HTR-8/SVneo (cell line): ENCODE results near the gene MGMT.

Experiments
- DNase-seq: peaks from one replicate; pipeline ENCODE4 v3.0.0; 2011; ENCODE audit warnings: low spot score, mixed read lengths; ENCODE audit not compliant: insufficient read length
- FAIRE-seq: peaks from 2 replicates; lab custom pipeline; 2011; peaks lifted over from hg19 to GRCh38; lab: Jason Lieb, UNC

The MGMT gene

DNA sequence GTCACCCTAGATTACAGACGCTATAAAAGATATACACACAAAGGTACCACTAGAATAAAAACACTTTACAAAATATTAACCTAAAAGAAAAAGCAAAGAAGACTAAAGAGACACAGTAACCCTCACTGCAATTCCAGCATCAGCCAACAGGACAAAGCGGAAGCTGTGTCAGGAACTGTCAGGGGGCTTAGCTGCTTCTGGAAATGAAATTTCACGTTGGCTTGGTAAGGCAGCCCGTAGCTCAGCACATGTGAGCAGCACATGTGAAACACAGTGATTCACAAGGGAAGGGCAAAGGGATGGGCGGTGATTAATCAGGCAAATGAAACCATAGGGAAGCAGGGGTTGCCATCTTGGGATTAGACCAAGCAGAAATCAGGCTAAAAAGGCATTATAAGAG, 195.4 kb downstream of the MGMT start:
- no peak for FAIRE-seq

DNA sequence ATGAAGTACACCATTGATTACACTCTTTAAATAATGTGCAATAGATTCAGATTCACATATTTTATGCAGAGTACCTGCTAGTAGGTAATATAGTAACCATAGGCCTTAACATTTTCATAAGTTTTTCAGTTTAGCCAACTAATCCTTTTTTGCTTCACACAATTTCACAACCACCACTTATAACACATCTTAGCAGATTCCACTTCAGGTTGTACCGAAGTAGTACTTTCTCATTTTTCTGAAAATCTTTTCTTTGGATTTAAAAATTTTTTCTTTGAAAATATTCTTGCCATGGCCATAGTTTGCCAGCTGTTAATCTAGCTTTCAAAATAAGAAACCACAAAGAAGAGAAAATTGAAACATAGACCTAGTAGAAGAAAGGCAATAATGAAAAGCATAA, 203.1 kb downstream of the MGMT start:
- DNase-seq (no peak), FAIRE-seq (no peak)

More for the DNA sequence above, 195.4 kb downstream of the MGMT start:
- no peak for DNase-seq

DNA sequence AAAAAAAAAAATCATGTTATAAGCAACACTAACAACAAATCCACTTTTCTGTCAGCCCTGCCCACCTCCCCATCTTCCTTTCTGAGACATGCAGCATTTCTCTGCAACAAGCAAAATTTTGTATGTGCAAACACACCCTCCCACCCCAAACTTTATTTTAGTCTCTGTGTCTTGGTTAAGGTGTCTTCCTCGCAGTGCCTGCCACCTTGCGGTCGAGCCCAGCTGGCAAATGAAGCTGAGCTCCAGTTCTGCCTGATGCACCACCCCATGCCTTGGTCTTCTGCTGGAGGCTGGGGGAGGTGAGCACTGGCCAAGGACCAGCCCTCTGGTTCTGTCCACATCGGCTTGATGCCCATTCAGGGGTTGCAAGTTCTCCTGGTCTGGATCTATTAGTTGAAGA, 206.3 kb downstream of the MGMT start:
- no peak for FAIRE-seq
- DNase-seq, result no peak

DNA sequence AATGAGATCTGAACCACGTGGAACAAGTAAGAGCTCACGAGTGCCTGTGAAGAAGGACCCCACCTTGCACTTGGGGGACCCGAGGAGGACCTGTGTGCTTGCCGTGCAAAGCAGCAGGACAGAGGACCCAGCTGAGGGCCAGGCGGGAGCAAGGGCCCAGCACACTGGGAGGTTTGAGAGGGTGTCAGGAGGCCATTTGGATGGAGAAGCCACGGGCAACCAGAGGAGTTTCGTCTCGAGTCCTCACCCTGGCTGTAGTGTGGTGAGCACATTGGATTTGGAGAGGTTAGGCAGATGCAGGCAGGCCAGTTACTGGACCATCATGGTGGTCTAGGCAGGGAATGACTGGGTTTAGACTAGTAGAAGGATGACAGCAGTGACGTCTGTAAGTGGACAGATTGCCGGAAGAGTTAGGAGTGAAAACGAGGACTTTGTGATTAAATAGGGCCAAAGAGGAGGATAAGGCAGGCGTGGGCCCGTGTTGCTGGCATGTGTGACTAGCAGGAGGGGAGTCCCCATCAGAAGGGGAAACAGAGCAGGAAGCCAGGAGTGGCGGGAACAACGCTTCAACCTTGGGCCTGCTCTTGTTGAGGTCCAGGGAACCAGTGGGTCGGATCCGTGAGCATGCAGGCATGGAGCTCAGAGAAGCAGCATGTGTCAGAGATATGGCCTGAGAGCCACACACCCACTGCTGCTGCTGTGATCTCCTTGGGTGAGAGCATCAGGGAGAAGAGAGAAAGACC, 208.2 kb downstream of the MGMT start:
- FAIRE-seq (no peak), DNase-seq (no peak)

DNA sequence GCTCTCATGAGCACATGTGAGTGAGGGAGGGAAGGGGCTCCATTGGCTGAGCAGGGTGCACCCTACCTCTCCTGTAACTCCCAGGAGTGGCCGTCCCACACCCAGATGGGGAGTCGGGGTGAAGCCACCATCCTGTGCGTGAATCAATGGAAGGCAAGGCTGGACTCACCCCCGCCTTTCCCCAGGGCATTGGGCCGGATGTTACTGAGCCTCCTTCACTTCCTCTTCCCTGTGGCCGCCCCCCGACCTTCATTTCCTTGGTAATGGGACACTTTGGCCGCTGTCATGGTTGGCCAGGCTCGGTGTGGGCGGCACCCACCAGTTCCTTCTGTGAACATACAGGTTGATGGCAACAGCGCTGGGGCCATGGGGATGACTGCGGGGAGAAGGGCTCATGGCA, 209.0 kb downstream of the MGMT start:
- FAIRE-seq (no peak), DNase-seq (no peak)

DNA sequence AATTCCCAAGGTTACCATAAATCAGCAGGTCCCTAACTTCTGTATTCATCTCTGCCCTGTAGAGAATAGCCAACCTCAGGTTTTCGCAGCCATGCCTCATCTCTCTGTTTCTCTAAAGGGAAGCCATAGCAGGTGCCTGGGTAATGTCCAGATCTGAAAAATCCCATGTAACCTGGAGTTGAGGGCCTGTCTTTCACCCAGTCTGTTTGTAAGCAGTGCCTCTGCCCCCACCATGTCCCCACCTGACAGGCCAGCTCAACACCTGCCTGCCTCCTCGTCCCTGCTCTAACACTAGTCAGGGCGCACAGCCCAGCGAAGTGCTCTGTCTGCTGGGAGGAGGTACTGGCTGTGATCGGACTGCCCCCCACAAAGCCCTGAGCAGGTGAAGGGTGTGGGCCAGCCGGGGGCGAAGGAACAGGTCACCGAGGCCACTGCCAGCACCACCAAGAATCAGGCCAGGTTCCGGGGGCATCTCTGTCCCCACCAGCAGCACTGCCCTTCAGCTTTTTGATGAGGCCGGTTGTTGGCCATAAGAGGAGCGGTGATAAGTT, 210.4 kb downstream of the MGMT start:
- FAIRE-seq, result no peak
- DNase-seq, result no peak

DNA sequence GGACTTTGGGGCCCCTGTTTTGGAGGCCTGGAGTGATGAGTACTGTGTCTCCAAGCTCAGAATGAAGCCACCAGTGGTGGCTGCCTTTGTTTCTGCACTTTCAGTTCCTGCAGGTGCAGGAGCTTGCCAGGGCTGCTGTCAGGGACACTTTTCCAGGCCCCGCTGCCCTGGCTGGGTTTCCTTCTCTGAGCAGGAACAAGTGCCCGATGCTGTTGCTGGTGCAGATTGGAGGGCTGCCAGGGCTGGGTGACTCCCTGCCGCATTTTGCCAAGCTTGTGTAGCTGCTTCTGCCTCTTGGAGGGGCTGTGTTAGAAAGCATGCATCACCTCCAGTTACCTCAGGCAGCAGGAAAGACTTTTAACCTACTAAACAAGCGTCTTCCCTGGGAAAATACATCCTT, 211.1 kb downstream of the MGMT start:
- no peak for FAIRE-seq
- no peak for DNase-seq

DNA sequence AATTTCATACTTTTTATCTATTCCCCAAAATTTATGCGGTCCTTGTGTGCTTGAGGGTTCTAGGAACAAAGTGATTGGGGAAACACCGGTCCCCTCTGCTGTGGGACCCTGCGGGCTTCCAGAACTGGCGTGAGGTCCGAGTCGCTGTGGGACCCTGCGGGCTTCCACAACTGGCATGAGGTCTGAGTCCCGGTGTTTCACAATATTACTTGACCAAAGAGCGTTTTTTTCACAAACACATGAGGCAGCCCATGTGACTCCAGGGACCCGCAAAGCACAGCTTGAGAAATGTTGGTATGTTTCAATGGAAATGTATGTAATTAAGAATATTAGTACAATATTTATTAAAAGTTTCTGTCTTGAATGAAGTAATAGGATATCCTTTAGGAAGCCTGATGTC, 212.2 kb downstream of the MGMT start:
- no peak for FAIRE-seq
- DNase-seq, result no peak

DNA sequence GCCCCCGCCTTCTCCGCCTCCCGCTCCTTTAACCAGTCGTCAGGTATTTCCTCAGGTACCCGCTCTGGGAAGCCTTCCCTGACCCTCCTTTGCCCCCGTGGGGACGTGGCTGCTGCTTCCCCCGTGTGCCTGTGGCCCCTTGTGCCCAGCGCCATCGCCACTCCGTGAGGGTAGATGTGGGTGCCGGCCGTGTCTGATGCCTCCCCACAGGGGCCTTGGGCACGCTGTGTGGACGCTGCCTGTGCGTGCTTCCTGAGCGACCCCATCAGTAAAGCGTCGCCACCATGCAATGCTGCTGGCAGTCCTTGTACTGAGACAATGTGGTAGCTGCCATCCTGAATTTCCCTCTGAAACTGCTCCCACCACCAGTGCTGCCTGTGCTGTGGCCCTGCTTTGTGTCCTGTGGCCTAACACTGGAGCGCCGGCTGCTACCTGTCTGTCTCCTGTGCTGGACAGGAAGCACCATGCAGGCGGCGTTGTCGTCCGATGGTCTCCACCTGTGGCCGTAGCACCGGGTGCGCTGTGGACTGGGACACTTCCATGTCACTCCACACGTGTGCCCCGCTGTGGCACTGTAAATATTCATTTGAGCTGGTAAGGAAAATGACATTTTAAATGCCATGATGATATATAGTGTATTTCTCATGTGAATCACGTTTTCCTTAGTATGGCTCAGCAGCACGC, 213.8 kb downstream of the MGMT start:
- FAIRE-seq, result no peak

DNA sequence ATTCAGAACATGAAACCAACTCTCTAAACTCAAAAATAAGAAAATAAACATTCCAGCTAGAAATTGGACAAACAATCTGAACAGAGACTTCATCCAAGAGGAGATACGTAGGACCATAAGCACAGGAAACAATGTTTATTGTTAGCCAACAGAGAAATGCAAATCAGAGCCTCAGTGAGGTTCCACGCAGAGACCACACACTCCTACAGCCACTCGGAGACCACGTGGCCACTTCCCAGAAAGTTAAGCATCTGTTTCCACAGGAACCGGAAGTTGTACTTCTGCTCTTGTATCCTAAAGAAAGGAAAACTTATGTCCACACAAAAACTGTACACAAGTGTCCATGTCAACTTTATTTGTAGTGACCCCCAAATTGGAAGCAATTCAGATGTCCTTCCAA, 214.8 kb downstream of the MGMT start:
- DNase-seq, result no peak
- no peak for FAIRE-seq

More for the DNA sequence above, 213.8 kb downstream of the MGMT start:
- no peak for DNase-seq

DNA sequence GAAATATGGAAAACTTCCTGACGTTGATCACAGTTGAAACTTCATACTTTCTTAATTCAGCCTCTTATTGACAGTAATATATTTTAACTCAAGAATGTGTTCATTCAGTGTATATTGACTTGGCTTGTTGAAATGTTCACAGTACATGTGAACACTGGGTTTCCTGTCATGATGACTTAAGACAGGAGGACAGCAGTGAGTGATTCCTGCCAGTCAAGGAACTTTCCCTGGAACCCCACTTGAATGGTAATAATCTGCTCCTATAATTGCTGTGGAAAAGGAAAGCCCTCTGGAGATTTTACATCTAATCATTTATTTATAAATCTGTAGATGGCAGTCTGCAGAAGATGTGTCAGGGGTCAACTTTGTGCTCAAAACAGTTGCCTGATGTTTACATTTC, 216.5 kb downstream of the MGMT start:
- FAIRE-seq, result no peak
- no peak for DNase-seq

DNA sequence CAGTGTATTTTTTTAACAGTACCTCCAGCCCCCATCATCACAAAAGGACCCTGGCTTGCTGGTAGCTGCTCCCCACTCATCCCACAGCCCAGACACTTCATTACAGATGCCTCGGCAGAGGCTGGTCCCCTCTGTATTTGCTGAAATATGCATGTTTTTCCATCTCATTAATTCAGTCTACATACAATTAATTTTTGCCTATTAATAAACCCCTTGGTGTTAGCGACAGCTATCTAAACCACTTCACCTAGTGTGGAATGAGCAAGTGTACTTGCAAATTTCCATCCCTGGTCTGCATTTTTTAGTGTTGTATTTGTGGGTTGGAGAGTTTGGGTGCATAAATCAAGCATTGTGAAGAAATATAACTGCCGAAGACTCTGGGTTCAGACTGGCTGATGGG, 216.9 kb downstream of the MGMT start:
- FAIRE-seq (no peak), DNase-seq (no peak)

DNA sequence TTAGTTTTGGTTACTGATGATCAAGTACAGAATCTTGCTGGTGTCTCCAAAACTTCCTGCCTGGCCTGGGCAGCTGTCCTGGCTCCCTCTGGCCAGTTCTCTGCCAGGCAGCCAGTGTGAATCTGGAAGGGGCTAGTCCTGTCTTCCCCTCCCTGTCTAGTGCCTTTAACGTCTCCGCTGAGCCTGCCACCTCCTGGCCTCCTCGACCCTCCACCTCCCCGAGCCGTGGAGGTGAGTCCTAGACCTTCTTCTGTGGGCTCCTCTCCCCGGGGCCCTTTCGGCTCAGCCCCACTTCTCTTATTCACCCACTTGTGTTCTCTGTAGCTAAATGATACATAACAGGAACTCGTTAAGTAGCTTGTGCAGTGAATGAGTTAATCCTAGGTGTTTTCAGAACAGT, 218.2 kb downstream of the MGMT start:
- DNase-seq, result no peak
- FAIRE-seq, result no peak

DNA sequence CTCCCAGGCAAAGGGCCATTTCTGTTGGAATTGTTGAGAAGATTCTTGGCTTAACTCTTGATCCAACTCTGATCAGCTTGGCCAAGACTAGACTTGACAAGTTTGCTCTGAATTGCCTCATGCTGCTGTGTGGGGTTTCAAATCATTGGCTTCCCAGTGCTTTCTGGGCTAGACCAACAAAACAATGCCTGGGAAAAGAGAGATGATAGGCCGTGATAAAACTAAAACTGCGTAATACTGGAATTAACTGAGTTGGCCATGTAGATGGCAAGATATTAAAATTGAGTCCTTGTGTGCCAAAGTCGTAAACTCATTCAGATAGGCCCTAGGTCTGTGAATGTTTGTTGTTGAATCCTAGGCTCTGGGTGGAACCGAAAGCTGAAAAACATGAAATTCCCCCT, 222.6 kb downstream of the MGMT start:
- no peak for FAIRE-seq

DNA sequence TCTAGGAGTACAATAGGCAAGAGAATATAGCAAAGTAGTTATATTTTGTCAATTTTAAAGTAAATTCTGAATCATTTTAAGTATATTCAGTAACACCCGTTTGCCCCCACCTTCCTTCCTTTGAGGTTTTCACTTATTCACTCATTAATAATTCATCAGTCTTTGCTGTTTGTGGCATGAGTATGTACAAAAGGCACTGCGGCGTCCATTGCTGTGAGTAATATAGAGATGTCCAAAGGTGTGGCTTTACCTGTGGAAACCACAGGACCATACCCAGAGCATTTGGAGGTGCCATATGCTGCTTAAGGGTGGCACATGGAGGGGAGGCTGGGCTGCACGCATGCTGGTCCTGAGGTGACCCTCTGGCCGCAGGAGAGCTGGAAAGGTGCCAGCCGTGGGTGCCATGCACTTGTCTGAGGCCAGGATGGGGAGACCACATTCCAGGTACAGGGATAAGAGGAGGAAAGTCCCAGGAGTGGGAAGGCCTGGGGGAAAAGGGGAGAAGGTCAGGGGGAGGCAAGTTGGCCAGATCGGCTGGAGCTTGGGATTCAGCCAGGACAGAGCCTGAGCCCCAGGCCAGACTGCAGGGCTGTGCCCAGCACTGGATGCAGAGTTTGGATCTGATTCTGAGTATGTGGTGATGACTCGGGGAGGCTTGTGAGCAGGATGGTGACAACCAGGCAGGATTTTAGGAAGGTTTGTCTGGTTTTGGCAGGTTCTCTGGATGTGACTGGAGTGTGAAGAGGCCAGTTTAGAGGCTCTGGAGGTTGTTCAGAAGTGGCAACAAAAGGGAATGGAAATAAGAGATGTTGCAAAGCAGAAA, 223.4 kb downstream of the MGMT start:
- DNase-seq, result no peak
- FAIRE-seq, result no peak

More for the DNA sequence above, 222.6 kb downstream of the MGMT start:
- DNase-seq, result no peak

DNA sequence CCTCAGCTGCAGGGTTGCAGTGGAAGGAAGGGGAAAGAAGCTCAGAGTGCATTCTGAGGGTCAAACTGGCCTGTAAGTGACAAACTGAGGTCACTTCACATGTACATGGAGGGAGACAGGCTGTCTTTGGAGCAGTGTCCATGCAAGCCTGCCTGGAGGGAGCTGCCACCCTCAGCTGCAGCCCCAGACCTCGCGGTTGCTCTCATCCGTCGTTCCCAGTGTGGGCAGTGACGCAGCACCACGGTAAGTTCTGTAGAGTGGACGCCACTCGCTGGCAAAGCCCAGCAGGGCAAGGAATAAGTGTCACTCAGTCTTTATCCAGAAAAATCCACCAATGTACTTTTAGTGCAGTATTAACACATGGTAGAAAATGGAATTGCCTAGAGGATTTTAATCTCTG, 225.7 kb downstream of the MGMT start:
- no peak for FAIRE-seq
- no peak for DNase-seq

DNA sequence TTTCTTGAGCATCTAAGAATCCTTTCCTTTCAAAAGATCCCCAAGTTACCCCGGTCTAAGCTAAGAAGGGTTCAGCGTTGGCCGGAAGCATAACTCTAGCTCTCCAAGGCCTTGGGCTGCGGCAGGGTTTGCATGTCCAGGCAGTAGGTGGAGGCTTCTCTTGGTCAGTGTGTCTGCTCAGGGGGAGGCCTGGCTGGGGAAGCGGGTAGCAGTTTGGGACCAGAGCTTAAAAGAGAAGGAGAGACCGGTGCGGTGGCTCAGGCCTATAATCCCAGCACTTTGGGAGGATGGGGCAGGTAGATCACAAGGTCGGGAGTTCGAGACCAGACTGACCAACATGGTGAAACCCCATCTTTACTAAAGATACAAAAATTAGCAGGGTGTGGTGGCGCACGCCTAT, 226.3 kb downstream of the MGMT start:
- no peak for DNase-seq
- no peak for FAIRE-seq

DNA sequence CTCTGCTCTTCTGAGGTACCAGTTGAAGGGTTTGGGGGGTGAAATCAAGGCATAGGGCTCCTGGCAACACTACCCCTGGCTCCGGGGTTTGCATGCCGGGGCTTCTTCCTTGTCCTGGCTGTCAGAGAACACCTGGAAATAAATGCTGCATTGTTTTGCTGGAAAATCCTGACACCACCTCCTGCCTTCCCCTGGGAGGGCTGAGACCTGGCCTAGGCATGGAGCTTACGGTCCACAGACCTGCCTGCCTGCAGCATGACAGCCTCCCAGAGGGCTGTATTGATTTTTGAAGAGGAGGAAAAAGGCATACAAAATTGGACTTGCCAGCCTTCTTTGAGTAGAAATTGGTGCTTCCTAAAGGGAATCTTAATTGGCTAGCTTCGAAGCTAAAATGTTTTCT, 227.1 kb downstream of the MGMT start:
- DNase-seq (no peak), FAIRE-seq (no peak)

DNA sequence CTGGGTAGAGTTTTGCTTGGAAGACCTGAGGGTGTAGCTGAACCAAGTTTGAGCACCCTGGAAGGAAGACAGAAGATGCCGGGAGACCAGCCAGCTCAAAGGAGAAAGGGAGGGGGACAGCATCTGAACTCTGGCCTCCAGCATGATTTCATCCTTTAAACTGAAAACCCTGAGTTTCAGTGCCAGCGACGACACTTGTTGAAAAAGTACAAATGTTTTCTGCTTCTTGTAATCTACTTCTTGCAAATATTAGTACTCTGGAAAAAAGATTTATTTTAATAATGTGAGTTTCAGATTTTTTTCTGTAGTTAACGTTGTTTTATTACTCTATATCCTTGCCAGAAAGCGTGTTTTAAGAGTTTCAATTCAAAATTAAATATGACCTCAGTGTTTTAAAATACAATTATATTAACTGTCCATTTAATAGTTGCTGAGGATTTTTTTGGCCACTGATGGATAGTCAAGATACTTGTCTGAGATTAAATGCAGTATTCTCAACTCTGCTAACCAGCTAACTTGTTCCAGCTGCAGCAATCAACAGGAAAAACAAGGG, 227.7 kb downstream of the MGMT start:
- FAIRE-seq, result no peak
- no peak for DNase-seq

DNA sequence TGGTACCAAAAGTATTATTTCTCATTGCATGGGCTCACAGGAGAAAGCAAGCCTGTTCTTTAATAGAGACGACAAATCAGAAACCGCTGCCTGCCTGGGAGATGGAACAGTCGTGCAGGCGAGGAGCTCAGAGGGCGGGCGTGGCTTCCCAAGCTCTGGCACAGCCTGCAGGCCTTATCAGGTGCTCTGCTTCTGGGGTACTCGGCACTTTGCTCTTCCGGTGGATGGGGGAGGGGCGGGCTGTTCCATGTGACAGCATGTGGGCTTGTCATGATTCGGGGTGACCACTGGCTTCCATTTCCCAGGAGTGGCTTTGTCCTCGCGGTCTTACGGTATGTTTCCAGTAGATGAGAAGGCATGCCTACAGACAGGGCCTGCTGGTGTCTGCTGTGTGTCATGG, 228.6 kb downstream of the MGMT start:
- no peak for DNase-seq
- no peak for FAIRE-seq

DNA sequence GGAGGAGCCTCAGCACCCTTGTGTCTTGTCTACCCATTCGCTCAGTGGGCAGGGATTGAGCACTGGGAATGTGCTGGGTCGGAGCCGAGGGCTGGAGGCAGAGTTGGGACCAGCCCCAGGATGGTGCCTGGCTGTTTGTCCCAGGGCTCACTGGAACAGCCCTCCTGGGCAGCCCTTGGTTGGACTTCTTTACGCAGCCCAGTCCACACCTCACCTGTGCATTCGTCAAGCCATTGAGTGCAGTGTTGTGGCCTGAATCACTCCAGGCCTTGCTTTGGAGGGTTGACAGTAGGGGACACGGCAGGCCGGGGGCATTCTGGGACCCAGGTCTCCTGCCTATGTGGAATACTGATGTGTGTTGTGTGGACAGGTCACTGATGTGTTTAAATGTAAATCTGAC, 229.6 kb downstream of the MGMT start:
- DNase-seq (no peak), FAIRE-seq (no peak)
